HTR-8/SVneo (cell line): ENCODE results near the gene COL10A1.

Source experiments
- DNase-seq: peaks from one replicate; pipeline ENCODE4 v3.0.0; 2011; ENCODE audit warnings: low spot score, mixed read lengths; ENCODE audit not compliant: insufficient read length
- FAIRE-seq: peaks from 2 replicates; lab custom pipeline; 2011; peaks lifted over from hg19 to GRCh38; lab: Jason Lieb, UNC

Gene COL10A1

DNA sequence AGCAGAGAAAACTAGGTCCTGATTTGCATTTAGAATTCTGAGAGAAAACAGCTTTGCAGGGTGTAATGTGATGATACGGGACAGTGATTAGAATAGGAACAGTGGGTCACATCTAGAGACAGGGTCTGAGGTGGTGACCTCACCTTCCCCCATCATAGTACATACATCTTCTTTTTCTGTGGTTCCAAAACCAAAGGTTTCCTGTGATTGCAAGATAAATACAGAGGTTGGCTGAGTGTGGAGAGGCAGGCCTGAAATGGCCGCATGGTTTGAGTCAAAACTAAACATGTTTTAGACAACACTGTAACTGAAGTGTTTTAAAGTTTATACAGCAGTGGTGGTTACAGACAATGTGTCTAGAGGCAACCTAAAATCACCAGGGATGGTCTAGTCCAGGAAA lies 35.7 kb downstream of the COL10A1 start:
- FAIRE-seq (no peak), DNase-seq (no peak)

DNA sequence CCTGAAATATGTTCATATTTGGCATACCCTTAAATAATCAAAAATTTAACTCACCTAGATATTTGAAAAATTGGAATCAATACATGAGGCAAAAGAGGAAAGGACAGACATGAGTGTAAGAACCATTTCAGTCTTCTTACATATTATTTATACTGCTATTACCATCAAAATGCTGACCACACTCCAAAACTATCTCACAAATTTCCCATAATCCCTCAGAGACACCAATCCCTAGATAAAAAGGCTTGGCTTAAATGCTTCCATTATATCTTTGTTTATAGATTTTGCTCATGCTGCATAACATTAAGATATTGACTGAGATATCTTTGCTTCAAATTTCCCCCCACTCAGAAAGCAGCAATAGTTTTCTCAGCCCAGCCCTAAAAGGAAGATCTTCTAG lies 37.0 kb downstream of the COL10A1 start:
- FAIRE-seq (no peak), DNase-seq (no peak)

- DNase-seq, result peak; percentile 14
- FAIRE-seq, result peak; percentile 13
Observed at GRCh38 chr6:116087437-116088027, 38.4 kb downstream of the COL10A1 start.

GRCh38 chr6:116084284-116084683 lies 41.6 kb downstream of the COL10A1 start:
- DNase-seq (no peak), FAIRE-seq (no peak)

GRCh38 chr6:116083052-116083451 lies 42.9 kb downstream of the COL10A1 start:
- no peak for FAIRE-seq

GRCh38 chr6:116078945-116079344 lies 47.0 kb downstream of the COL10A1 start:
- FAIRE-seq, result no peak
- DNase-seq, result no peak

More at GRCh38 chr6:116083052-116083451, 42.9 kb downstream of the COL10A1 start:
- no peak for DNase-seq

GRCh38 chr6:116078522-116078921 lies 47.4 kb downstream of the COL10A1 start:
- no peak for FAIRE-seq

DNA sequence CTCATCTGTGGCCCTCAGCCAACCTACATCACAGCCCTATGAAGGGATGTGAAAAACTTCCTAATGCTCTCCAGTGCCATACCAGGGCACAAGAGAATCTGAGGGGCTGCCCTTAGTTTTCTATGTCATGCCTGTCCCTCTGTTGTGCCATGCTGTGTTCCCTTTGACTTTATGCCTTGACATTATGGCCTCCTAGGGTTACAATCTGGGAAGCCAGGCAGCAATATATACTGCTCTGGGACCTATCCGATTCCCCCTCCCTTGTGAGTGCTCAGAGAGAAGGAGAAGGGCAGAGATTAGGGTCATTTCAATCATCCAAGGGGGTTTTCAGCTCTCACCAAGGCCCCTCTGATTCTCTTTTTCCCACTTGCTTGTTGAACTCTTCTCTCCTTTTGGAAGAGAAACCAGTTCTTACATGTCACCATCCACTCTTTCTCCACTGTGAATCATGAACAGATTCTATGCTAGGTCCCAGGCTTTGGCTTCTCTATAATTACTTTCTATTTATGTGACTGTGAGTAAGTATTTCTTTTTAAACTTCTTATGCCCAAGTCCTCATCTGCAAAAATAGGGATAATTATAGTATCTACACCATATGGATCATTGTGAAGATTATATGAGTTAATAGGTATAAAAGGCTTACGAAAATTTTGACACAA lies 51.1 kb downstream of the COL10A1 start:
- DNase-seq, result no peak
- no peak for FAIRE-seq

More at GRCh38 chr6:116078522-116078921, 47.4 kb downstream of the COL10A1 start:
- no peak for DNase-seq

- FAIRE-seq (no peak), DNase-seq (no peak)
Observed at GRCh38 chr6:116073765-116074440, 52.0 kb downstream of the COL10A1 start.

DNA sequence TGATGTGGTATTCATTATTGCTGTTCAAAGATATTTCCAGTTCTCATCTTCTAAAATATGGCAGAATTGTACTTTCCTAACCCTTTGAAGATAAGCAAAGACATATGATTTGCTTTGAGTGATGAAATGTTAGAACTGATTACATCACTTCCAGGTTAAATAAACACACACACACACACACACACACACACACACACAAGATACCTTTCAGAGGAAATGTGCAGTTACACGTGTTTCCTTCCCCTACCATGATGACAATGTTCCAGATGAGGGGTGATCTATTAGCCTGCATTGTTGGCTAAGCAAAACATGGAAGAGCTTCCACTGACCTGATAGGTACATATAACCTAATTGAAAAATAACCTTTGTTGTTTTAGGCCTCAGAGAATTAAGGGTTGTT lies 53.6 kb downstream of the COL10A1 start:
- no peak for FAIRE-seq
- no peak for DNase-seq

GRCh38 chr6:116070616-116071389 lies 55.1 kb downstream of the COL10A1 start:
- no peak for FAIRE-seq
- no peak for DNase-seq

- DNase-seq (no peak), FAIRE-seq (no peak)
Observed at GRCh38 chr6:116070101-116070500, 55.8 kb downstream of the COL10A1 start.
